ENCODE data around the gene SLC27A1.

DNA sequence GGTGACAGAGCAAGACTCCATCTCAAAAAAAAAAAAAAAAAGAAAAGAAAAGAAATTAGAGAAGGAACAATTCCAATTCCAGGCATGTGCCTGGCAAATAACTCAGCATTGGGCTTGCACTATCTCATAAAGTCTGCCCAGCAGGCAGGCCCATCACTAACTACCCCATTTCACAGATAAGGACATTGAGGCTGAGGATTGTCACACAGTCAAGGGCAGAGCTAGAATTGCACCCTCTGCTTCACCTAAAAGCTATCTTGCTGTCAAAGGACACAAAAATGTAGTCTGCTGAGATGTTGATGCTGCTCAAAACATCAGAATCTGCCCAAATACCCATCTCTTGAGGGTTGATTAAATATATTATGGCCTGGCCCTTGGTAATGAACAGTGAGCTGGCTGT, 64.4 kb downstream of the SLC27A1 start:
- no peak for TF ChIP-seq POLR2A (IDR thresholded peaks at IDR 0.05)
- TF ChIP-seq, protein P1, sequence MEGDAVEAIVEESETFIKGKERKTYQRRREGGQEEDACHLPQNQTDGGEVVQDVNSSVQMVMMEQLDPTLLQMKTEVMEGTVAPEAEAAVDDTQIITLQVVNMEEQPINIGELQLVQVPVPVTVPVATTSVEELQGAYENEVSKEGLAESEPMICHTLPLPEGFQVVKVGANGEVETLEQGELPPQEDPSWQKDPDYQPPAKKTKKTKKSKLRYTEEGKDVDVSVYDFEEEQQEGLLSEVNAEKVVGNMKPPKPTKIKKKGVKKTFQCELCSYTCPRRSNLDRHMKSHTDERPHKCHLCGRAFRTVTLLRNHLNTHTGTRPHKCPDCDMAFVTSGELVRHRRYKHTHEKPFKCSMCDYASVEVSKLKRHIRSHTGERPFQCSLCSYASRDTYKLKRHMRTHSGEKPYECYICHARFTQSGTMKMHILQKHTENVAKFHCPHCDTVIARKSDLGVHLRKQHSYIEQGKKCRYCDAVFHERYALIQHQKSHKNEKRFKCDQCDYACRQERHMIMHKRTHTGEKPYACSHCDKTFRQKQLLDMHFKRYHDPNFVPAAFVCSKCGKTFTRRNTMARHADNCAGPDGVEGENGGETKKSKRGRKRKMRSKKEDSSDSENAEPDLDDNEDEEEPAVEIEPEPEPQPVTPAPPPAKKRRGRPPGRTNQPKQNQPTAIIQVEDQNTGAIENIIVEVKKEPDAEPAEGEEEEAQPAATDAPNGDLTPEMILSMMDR (IDR thresholded peaks at IDR 0.05): no peak

All from lower leg skin (tissue), 3 donors.